K562 (cell line): ENCODE measurements around the gene AHCY. TPM values are rescaled to one million over a fixed set of nuclear protein-coding genes. Genes with fewer than 3 reads are reported as not detected.

Experiments
- C11orf30 ChIP-seq: fragments of 450-650 bp; IDR thresholded peaks from 2 replicates; pipeline ENCODE4 v1.6.1; 2016; ENCODE audit warnings: low read depth, mild to moderate bottlenecking
- CBX3 ChIP-seq, 2 experiments: IDR thresholded peaks; 1 replicate in 1 of 2; 2 replicates in 1 of 2; pipeline ENCODE4 v1.6.1; 2012; ENCODE audit warnings: inconsistent platforms in 2 of 2, low read length in 2 of 2, borderline replicate concordance in 1 of 2, control low read depth in 1 of 2
- E2F5 ChIP-seq: sonication (generic); formaldehyde crosslinking; IDR thresholded peaks from 2 replicates; pipeline ENCODE4 v1.8.0; 2022; ENCODE audit warnings: mild to moderate bottlenecking, missing genetic modification reagents
- ESRRA ChIP-seq: fragments of 450-650 bp; IDR thresholded peaks from 2 replicates; pipeline ENCODE4 v1.6.1; 2014; ENCODE audit warnings: low read depth, mild to moderate bottlenecking, moderate library complexity, borderline replicate concordance
- FOXK1 ChIP-seq: sonication (generic); formaldehyde crosslinking; IDR thresholded peaks from 2 replicates; pipeline ENCODE4 v1.8.0; 2022; ENCODE audit warnings: missing genetic modification reagents, mild to moderate bottlenecking, borderline replicate concordance
- FUS ChIP-seq: fragments of 200-400 bp; formaldehyde crosslinking; optimal IDR thresholded peaks from 2 replicates; pipeline ENCODE3; 2017; ENCODE audit warnings: low read depth, low read length
- KDM2B ChIP-seq: fragments of 250-450 bp; sonication (Bioruptor Pico); IDR thresholded peaks from 2 replicates; pipeline ENCODE4 v1.8.0; 2021; ENCODE audit warnings: mild to moderate bottlenecking, moderate library complexity
- MXI1 ChIP-seq: IDR thresholded peaks from 2 replicates; pipeline ENCODE4 v1.6.1; 2011; ENCODE audit warnings: low read depth, mild to moderate bottlenecking, improper control_type of control experiment, low read length
- NONO ChIP-seq, 2 experiments: fragments of 200-400 bp in 1 of 2; fragments of 450-650 bp in 1 of 2; formaldehyde crosslinking in 1 of 2; IDR thresholded peaks; 2 replicates each; pipeline ENCODE4 v1.6.1; 2017; ENCODE audit warnings: low read depth in 2 of 2, mild to moderate bottlenecking in 2 of 2, moderate library complexity in 2 of 2, low read length in 1 of 2
- PURB ChIP-seq: sonication (generic); formaldehyde crosslinking; IDR thresholded peaks from 2 replicates; pipeline ENCODE4 v1.9.0; 2021; ENCODE audit warnings: low read depth, mild to moderate bottlenecking, missing genetic modification reagents
- RBBP5 ChIP-seq: fragments of 200-600 bp; sonication (generic); IDR thresholded peaks from 2 replicates; pipeline ENCODE4 v1.6.1; 2012; ENCODE audit warnings: borderline replicate concordance, mild to moderate bottlenecking, low read length, control low read depth, inconsistent platforms; ENCODE audit not compliant: insufficient read depth, poor library complexity, severe bottlenecking
- RCOR1 ChIP-seq, 2 experiments: IDR thresholded peaks; 2 replicates each; pipeline ENCODE4 v1.6.1; 2012; ENCODE audit warnings: low read depth in 2 of 2, low read length in 2 of 2, borderline replicate concordance in 1 of 2, improper control_type of control experiment in 1 of 2
- RFX7 ChIP-seq: fragments of 250-450 bp; sonication (Bioruptor Pico); IDR thresholded peaks from 2 replicates; pipeline ENCODE4 v1.5.1; 2021; ENCODE audit warnings: mild to moderate bottlenecking
- SMARCA4 ChIP-seq: fragments of 450-650 bp; IDR thresholded peaks from 2 replicates; pipeline ENCODE4 v1.6.1; 2016
- ZMIZ1 ChIP-seq, 2 experiments: fragments of 150-350 bp in 1 of 2; IDR thresholded peaks; 2 replicates each; pipeline ENCODE4 v1.6.1; 2012 to 2016; ENCODE audit warnings: low read depth in 2 of 2, low read length in 2 of 2, mild to moderate bottlenecking in 1 of 2, moderate library complexity in 1 of 2
- ZNF639 ChIP-seq, 2 experiments: fragments of 200-800 bp in 1 of 2; sonication (Bioruptor generic) in 1 of 2; sonication (generic) in 1 of 2; formaldehyde crosslinking in 1 of 2; IDR thresholded peaks in 1 of 2; conservative IDR thresholded peaks in 1 of 2; 2 replicates each; pipeline versions ENCODE4 v1.5.0 to v1.6.1; 2016 to 2020; ENCODE audit warnings: missing compliant biosample characterization in 1 of 2, missing genetic modification characterization in 1 of 2, missing genetic modification reagents in 1 of 2
- polyA plus RNA-seq, 8 experiments: library from polyadenylated mRNA; depleted of rRNA in 4 of 8; stranded (reverse) in 5 of 8; unstranded in 3 of 8; fragments of >200 nt; fragmentation: Nextera tagmentation in 2 of 8; fragmentation: Illumina TruSeq in 1 of 8; extraction: Ambion mirVana in 2 of 8; extraction: Trizol in 1 of 8; gene quantifications; 2 replicates each; pipeline versions ENCODE4 v1.2.1 to v1.2.3, GENCODE V29; 2011 to 2014; ENCODE audit warnings: inconsistent platforms in 1 of 8, missing spikeins in 1 of 8
- total RNA-seq, 7 experiments: library from RNA; depleted of rRNA in 6 of 7; stranded (reverse); fragments of >200 nt in 6 of 7; fragmentation: Illumina TruSeq in 2 of 7; extraction: Trizol in 2 of 7; gene quantifications; 2 replicates each; pipeline versions ENCODE4 v1.2.1 to v1.2.3, GENCODE V29; 2011 to 2021; ENCODE audit warnings: low replicate concordance in 1 of 7
- TF ChIP-seq, protein P1 (sequence below): fragments of 150-350 bp; conservative IDR thresholded peaks from 2 replicates; pipeline ENCODE4 v1.6.1; 2014; ENCODE audit warnings: low read length

The AHCY gene
- total and polyA plus RNA-seq, 9 of the 15 experiments (the other 6 are each of a cell fraction or from before 2014, with no cell fraction given), result 82.5 to 269 (median 190) TPM

GRCh38 chr20:34302723-34303533 is at the start of gene AHCY (continued):
- TF ChIP-seq KDM2B (CRISPR knock-in tag) (peak; percentile 72; the same call in 1 of the 2 replicates), PURB (CRISPR knock-in tag) (no peak), ESRRA (peak; percentile 55; the same call in 1 of the 2 replicates), MXI1 (peak; percentile 57; the same call in 1 of the 2 replicates), RCOR1 (IDR thresholded peaks at IDR 0.05; ENCODE audit: borderline replicate concordance in 1 of 2, low read depth in 2 of 2, low read length in 2 of 2) (no peak; a peak in 1 of 4 replicates), CBX3 (IDR thresholded peaks at IDR 0.05; ENCODE audit: borderline replicate concordance in 1 of 2, low read length in 2 of 2) (no peak), E2F5 (CRISPR knock-in tag) (peak; percentile 53; the same call in 1 of the 2 replicates), RFX7 (CRISPR knock-in tag) (no peak), NONO (IDR thresholded peaks at IDR 0.05; ENCODE audit: low read depth in 2 of 2, low read length in 1 of 2) (peak; percentile 22 to 32; a peak in 2 of 4 replicates), ZNF639 (CRISPR knock-in tag; conservative IDR thresholded peaks at IDR 0.05 in 1 of 2, IDR thresholded peaks at IDR 0.05 in 1 of 2) (no peak), C11orf30 (peak; percentile 71), RBBP5 (peak; percentile 84), ZMIZ1 (IDR thresholded peaks at IDR 0.05; ENCODE audit: low read depth in 2 of 2, low read length in 2 of 2) (peak in 1 of 2 experiments; percentile 10; a peak in 1 of 4 replicates), FUS (peak; percentile 71), FOXK1 (CRISPR knock-in tag) (peak; percentile 66; the same call in 1 of the 2 replicates), SMARCA4 (no peak)
- TF ChIP-seq, protein P1, sequence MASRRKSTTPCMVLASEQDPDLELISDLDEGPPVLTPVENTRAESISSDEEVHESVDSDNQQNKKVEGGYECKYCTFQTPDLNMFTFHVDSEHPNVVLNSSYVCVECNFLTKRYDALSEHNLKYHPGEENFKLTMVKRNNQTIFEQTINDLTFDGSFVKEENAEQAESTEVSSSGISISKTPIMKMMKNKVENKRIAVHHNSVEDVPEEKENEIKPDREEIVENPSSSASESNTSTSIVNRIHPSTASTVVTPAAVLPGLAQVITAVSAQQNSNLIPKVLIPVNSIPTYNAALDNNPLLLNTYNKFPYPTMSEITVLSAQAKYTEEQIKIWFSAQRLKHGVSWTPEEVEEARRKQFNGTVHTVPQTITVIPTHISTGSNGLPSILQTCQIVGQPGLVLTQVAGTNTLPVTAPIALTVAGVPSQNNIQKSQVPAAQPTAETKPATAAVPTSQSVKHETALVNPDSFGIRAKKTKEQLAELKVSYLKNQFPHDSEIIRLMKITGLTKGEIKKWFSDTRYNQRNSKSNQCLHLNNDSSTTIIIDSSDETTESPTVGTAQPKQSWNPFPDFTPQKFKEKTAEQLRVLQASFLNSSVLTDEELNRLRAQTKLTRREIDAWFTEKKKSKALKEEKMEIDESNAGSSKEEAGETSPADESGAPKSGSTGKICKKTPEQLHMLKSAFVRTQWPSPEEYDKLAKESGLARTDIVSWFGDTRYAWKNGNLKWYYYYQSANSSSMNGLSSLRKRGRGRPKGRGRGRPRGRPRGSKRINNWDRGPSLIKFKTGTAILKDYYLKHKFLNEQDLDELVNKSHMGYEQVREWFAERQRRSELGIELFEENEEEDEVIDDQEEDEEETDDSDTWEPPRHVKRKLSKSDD, result no peak
